Activated CD4-positive, alpha-beta T cell treated with anti-CD3 and anti-CD28 coated beads for 48 hours (primary cell): Measurements from ENCODE around the gene SENP3.
A peak's percentile ranks its signal among the peaks of the same experiment; 100 is the strongest.
"Not testable (repeated sequence)": the region's sequence is repeated elsewhere in the genome, so short reads cannot be mapped to it uniquely, and the experiment has no call there.

Experiments used
- DNase-seq: peaks from one replicate; pipeline ENCODE4 v3.0.0-alpha.2; 2020

Gene SENP3

DNA sequence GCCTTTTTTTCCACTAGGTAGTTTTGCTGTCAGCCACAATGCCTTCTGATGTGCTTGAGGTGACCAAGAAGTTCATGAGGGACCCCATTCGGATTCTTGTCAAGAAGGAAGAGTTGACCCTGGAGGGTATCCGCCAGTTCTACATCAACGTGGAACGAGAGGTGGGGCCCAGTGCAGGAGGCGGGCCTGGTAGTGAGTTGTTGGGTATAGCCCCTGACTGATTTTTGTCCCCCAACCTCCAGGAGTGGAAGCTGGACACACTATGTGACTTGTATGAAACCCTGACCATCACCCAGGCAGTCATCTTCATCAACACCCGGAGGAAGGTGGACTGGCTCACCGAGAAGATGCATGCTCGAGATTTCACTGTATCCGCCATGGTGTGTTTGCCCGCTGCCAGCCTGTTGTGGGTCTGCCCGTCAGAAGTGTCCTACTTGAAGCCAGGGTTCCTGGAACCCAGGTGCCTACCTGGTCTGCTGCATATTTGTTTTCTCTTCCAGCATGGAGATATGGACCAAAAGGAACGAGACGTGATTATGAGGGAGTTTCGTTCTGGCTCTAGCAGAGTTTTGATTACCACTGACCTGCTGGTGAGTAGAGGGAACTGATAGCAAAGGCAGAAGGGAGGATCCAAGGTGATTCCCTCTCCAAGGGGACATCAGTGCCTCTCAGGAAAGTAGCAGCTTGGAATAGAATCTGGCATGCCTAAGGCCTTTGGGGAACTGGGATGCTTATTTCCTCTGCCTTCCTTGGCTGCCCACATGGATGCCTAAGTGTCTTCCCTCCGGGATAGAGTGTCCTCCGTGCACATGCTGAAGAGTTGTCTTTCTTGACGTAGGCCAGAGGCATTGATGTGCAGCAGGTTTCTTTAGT is 15.8 kb downstream of the SENP3 start:
- DNase-seq = no peak

DNA sequence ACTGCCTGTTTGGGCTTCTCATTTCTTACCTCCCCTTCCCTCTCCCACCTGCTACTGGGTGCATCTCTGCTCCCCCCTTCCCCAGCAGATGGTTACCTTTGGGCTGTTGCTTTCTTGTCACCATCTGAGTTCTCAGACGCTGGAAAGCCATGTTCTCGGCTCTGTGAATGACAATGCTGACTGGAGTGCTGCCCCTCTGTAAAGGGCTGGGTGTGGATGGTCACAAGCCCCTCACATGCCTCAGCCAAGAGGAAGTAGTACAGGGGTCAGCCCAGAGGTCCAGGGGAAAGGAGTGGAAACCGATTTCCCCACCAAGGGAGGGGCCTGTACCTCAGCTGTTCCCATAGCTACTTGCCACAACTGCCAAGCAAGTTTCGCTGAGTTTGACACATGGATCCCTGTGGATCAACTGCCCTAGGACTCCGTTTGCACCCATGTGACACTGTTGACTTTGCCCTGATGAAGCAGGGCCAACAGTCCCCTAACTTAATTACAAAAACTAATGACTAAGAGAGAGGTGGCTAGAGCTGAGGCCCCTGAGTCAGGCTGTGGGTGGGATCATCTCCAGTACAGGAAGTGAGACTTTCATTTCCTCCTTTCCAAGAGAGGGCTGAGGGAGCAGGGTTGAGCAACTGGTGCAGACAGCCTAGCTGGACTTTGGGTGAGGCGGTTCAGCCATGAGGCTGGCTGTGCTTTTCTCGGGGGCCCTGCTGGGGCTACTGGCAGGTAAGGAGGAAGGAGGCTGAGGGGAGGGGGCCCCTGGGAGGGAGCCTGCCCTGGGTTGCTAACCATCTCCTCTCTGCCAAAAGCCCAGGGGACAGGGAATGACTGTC is 17.5 kb downstream of the SENP3 start, which contains the start of gene CD68:
Gene CD68 (plus strand): TSS at position 638 of the 833 bp plus-strand sequence. CDS start 40 bp downstream, at position 678.
- DNase-seq = peak; percentile 85

- DNase-seq = peak; percentile 56
These were observed 18.3 kb downstream of the SENP3 start for GRCh38 chr17:7579834-7580603.

DNA sequence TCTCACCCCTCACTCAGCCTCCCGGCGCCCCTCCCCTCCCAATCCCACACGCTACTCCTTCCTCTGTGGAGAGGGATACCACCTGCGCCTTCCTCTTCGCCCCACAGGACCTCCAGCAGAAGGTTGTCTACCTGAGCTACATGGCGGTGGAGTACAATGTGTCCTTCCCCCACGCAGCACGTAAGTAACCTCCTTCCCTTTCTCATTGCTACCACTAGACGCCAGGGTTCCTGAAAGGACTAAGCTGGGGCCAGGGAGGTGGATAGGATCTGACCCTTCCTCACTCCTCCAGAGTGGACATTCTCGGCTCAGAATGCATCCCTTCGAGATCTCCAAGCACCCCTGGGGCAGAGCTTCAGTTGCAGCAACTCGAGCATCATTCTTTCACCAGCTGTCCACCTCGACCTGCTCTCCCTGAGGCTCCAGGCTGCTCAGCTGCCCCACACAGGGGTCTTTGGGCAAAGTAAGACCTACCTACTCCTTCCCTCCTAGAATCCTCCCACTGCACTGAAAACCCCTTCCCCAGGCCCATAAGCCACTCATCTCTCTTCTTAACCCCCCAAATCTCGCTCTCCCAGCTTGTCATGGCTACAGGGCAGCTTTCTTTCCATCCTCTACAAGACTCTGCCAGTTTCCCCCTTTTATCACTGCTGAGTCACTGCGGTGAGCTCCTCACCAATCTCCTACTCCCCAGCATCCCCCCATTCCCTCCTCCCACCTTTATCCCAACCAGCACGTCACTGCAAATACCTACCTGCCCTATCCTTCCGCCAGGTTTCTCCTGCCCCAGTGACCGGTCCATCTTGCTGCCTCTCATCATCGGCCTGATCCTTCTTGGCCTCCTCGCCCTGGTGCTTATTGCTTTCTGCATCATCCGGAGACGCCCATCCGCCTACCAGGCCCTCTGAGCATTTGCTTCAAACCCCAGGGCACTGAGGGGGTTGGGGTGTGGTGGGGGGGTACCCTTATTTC is 19.2 kb downstream of the SENP3 start:
- DNase-seq = no peak

GRCh38 chr17:7582396-7583252 is 20.9 kb downstream of the SENP3 start:
- no peak for DNase-seq

DNA sequence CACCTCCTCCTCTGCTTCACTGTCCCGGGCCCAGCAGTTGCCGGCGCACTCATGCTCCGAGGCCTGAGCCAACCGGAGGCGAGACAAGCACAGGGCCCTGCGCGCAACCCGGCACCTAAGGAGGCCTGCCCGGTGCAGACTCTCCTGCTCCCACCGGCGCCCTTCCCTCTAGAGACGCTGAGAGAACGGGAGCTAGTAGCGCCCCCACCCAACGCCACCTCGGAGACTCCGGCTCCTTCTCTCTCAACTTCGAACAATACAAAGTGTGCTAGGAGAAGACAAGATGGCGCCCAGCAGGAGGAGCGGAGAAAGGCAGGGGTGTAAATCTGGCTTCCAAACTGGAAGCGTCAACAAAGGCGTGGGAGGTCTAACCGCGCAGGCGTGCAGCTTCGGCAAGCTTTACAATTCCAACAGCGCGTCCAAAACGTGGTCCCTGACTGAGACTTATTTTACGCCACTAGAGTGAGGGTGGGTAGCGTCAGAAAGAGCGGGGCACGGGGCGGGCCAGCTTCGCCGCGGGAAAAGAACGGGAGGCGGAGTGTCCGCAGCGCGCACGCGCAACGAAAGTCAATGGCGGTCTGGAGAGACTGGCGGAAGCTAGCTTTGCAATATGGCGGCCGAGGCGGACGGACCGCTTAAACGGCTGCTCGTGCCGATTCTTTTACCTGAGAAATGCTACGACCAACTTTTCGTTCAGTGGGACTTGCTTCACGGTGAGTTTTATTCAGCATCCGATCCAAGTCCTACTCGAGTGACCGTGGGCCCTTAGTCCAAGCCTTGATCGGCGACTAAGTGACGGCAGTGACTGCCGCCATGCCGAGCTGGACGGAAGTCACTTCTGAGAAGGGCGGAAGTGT is 21.8 kb downstream of the SENP3 start, which contains the start of gene MPDU1:
Gene MPDU1 (plus strand): TSS at position 600 of the 857 bp plus-strand sequence. CDS start 11 bp downstream, at position 611.
- peak; percentile 98 for DNase-seq

DNA sequence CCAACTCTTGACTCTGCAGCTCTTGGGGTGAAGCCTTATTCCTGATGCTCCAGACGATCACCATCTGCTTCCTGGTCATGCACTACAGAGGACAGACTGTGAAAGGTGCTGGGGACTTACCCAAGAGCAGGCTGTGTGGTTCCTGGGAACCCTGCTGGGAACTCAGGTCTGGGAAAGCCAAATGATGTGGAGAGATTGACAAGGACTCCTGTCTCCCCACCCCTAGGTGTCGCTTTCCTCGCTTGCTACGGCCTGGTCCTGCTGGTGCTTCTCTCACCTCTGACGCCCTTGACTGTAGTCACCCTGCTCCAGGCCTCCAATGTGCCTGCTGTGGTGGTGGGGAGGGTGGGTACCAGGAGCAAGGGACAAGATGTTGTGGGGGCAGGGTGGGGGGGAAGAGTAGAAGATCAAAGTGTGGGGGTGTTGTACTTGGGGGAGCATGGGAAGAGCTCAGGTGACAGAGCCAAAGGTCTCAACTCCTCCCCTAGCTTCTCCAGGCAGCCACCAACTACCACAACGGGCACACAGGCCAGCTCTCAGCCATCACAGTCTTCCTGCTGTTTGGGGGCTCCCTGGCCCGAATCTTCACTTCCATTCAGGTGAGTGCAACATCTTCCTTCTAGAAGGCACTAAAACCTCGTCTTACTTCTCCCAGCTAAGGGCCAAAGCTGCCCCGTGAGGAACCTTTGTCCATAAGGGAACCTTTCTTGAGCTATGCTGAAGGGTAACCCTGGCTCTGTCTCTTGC is 25.1 kb downstream of the SENP3 start:
- DNase-seq = no peak

- no peak for DNase-seq
These were observed 25.9 kb downstream of the SENP3 start for GRCh38 chr17:7587420-7588151.

GRCh38 chr17:7588553-7589203 is 27.0 kb downstream of the SENP3 start:
- DNase-seq = no peak

- DNase-seq = peak; percentile 77
These were observed 27.6 kb downstream of the SENP3 start for GRCh38 chr17:7589204-7589868.

- DNase-seq = no peak
These were observed 28.4 kb downstream of the SENP3 start, which contains the start of gene SOX15 for GRCh38 chr17:7589891-7590691. SOX15 (minus strand) TSS chr17:7590094; CDS start chr17:7589676, 418 bp downstream.

- DNase-seq = no peak
These were observed 29.0 kb downstream of the SENP3 start for GRCh38 chr17:7590743-7591142.

DNA sequence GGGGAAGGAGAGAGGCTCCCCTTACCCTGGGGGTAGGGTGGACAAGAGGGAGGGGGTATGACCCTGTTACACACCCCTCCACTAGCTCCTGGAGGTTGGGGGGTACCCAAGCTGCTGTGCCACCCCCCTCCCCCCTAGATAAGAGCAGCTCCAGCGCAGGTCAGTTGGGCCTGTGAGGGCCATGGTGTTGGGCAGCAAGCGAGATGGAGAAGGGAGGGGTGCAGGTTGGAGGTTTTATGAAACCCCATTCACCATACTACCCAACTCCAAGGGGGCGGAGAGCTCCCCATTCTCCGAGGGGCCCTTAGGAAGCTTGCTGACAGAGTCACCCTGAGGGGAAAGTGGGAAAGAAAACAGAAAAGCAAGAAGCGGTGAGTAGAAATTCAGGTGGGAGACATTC is 29.9 kb downstream of the SENP3 start:
- no peak for DNase-seq

GRCh38 chr17:7592422-7593021 is 30.8 kb downstream of the SENP3 start:
- no peak for DNase-seq

DNA sequence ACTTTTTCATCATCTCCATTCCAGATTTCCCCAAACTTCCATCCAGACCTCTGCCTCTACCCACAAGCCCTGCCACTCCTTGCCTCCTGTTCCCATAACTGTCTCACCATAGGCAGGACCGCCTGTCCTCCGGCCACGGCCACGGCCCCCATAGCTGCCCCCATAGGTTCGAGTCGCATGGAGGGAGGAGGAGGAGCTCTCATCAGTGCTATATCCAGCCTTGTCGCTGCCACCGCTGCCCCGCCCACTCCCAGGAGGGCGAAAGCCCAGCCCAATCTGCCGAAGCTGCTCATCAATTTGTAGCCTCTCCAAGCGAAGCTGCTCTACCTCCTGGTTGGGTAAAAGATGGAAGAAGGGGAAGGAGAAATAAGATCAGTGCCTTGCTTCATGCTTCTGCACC is 31.6 kb downstream of the SENP3 start:
- no peak for DNase-seq

DNA sequence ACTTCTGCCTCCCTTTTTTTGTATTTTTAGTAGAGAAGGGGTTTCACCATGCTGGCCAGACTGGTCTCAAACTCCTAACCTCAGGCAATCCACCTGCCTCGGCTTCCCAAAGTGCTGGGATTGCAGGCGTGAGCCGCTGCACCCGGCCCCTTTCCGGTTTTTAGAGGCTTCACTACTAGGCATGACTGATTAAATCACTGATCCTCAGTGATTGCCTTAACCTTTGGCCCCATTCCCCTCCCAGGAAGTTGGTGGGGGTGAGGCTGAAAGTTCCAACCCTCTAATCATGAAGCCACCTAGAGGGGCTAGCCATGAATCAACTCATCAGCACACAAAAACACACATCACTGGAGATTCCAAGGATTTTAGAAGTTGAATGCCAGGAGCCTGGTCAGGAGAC is 35.8 kb downstream of the SENP3 start:
- not testable (repeated sequence) for DNase-seq
